Endothelial cell of hepatic sinusoid (primary cell): ENCODE data around the gene PRUNE1.

Experiments used
- in situ Hi-C: cut with HindIII; loops from 2 replicates; pipeline ENCODE4 v1.10.0; 2017; ENCODE audit warnings: low sequenced_read_pairs

PRUNE1 gene

GRCh38 chr1:151003180-151003579, 5.1 kb upstream of the PRUNE1 start:
- in situ Hi-C loops, result loop anchor here (5.0 kb wide), 1 partner anchor 49 kb away; no protein-coding TSS in a partner anchor

GRCh38 chr1:151005729-151006319, 2.4 kb upstream of the PRUNE1 start:
- in situ Hi-C loops, result no loop called here

- in situ Hi-C loops, result no loop called here
These were observed 1.8 kb upstream of the PRUNE1 start, which contains the start of gene MINDY1 for GRCh38 chr1:151006327-151007052. MINDY1 (minus strand) TSS chr1:151006902; CDS start chr1:151002617, 4,285 bp downstream.

- in situ Hi-C loops, result no loop called here
These were observed 401 bp upstream of the PRUNE1 start for GRCh38 chr1:151007853-151008243.

- in situ Hi-C loops, result no loop called here
These were observed 948 bp downstream of the PRUNE1 start for GRCh38 chr1:151009206-151009587.

GRCh38 chr1:151009674-151010345, 1.6 kb downstream of the PRUNE1 start:
- in situ Hi-C loops, result no loop called here

- in situ Hi-C loops, result no loop called here
These were observed 2.1 kb downstream of the PRUNE1 start for GRCh38 chr1:151010346-151010726.

- in situ Hi-C loops, result no loop called here
These were observed 3.1 kb downstream of the PRUNE1 start for GRCh38 chr1:151011154-151011850.

GRCh38 chr1:151012684-151013471, 4.6 kb downstream of the PRUNE1 start:
- in situ Hi-C loops, result no loop called here

GRCh38 chr1:151013518-151013917, 5.3 kb downstream of the PRUNE1 start:
- in situ Hi-C loops, result no loop called here

- in situ Hi-C loops, result loop anchor here (10.0 kb wide), 1 partner anchor 130 kb away; the partner anchor contains the start of gene TNFAIP8L2
These were observed 16.4 kb downstream of the PRUNE1 start for GRCh38 chr1:151024540-151025146.

- in situ Hi-C loops, result loop anchor here (10.0 kb wide), 1 partner anchor 128 kb away; the partner anchor contains the start of gene TNFAIP8L2
These were observed 18.2 kb downstream of the PRUNE1 start for GRCh38 chr1:151026460-151026859.

- in situ Hi-C loops, result no loop called here
These were observed 23.9 kb downstream of the PRUNE1 start for GRCh38 chr1:151032164-151032563.

- in situ Hi-C loops, result no loop called here
These were observed 26.9 kb downstream of the PRUNE1 start for GRCh38 chr1:151035167-151035566.

GRCh38 chr1:151036356-151036755, 28.1 kb downstream of the PRUNE1 start, which contains the start of gene BNIPL:
BNIPL (plus strand) TSS chr1:151036586; CDS start chr1:151036726, 140 bp downstream.
- in situ Hi-C loops, result no loop called here

- in situ Hi-C loops, result no loop called here
These were observed 28.8 kb downstream of the PRUNE1 start for GRCh38 chr1:151037032-151037431.

GRCh38 chr1:151039521-151039920, 31.3 kb downstream of the PRUNE1 start:
- in situ Hi-C loops, result no loop called here

- in situ Hi-C loops, result no loop called here
These were observed 34.9 kb downstream of the PRUNE1 start for GRCh38 chr1:151043163-151043562.

- in situ Hi-C loops, result no loop called here
These were observed 39.3 kb downstream of the PRUNE1 start, which contains the start of gene C1orf56 for GRCh38 chr1:151047591-151047924. C1orf56 (plus strand) TSS chr1:151047751; CDS start chr1:151047848, 97 bp downstream.
